HepG2 (cell line): Measurements from ENCODE around the gene WDR82. TPM values are rescaled to one million over a fixed set of nuclear protein-coding genes. Genes with fewer than 3 reads are reported as not detected.

ENCODE experiments used
- ATAC-seq: fragments of 200-7000 bp; cut with Tn5 transposase; 3 replicates; pipeline ENCODE4 v1.9.1; 2020; ENCODE audit warnings: mild to moderate bottlenecking, moderate library complexity
- BruUV-seq: library from RNA; stranded (reverse); fragments of 400-500 nt; replicated peaks from 2 replicates; lab custom pipeline; 2021; lab: Mats Ljungman, UMichigan
- CTCF ChIA-PET: fragments of 300-600 bp; formaldehyde crosslinking; extraction: SDS; loops from one replicate; lab custom pipeline; 2021; ENCODE audit warnings: low total read pairs, inconsistent platforms, low intra/inter-chr PET ratio; lab: Yijun Ruan, JAX
- POLR2A ChIA-PET: fragments of 350-600 bp; sonication (Branson Sonifier 250); formaldehyde crosslinking; loops from one replicate; lab custom pipeline; 2020; ENCODE audit warnings: antibody characterized with exemption, inconsistent platforms; lab: Yijun Ruan, JAX
- DNase-seq: peaks from one replicate; pipeline ENCODE4 v3.0.0-alpha.2; 2015; ENCODE audit warnings: low spot score
- FAIRE-seq: peaks from 3 replicates; lab custom pipeline; 2011; peaks lifted over from hg19 to GRCh38; lab: Jason Lieb, UNC
- H2AFZ ChIP-seq: one replicate; pipeline ENCODE4 v1.6.1; 2011; ENCODE audit warnings: low read length, inconsistent platforms
- H3K27ac ChIP-seq: fragments of 300-600 bp; 3 replicates; pipeline ENCODE4 v1.8.0; 2011; ENCODE audit warnings: mixed run types, mild to moderate bottlenecking, mixed read lengths, low read length, inconsistent platforms; ENCODE audit not compliant: insufficient read depth; ENCODE audit errors: extremely low read length
- H3K27me3 ChIP-seq, 2 experiments: fragments of 200-600 bp in 1 of 2; 2 replicates in 1 of 2; 3 replicates in 1 of 2; pipeline versions ENCODE4 v1.6.0 to v1.8.0; 2011; ENCODE audit warnings: low read length in 2 of 2, mild to moderate bottlenecking in 2 of 2, moderate library complexity in 2 of 2, inconsistent platforms in 1 of 2; ENCODE audit not compliant: insufficient read depth in 2 of 2, control insufficient read depth in 1 of 2
- H3K36me3 ChIP-seq, 2 experiments: fragments of 200-600 bp in 1 of 2; replicated peaks in 1 of 2; 2 replicates in 1 of 2; 3 replicates in 1 of 2; pipeline versions ENCODE4 v1.5.1 to v1.8.0; 2011; ENCODE audit warnings: low read length in 2 of 2, inconsistent platforms in 1 of 2; ENCODE audit not compliant: insufficient read depth in 2 of 2, control insufficient read depth in 1 of 2
- H3K4me1 ChIP-seq: 2 replicates; pipeline ENCODE4 v1.5.1; 2012; ENCODE audit warnings: low read length, inconsistent platforms; ENCODE audit not compliant: insufficient read depth
- H3K4me2 ChIP-seq: 2 replicates; pipeline ENCODE4 v1.6.0; 2011; ENCODE audit warnings: low read depth, low read length, inconsistent platforms
- H3K4me3 ChIP-seq, 3 experiments: fragments of 200-600 bp in 1 of 3; sonication (generic), shearing (Covaris generic) in 1 of 3; replicated peaks in 1 of 3; 2 replicates each; pipeline ENCODE4 v1.5.1; 2011 to 2016; ENCODE audit warnings: low read length in 3 of 3, inconsistent platforms in 2 of 3, low read depth in 2 of 3, mild to moderate bottlenecking in 2 of 3, control low read depth in 1 of 3, mixed read lengths in 1 of 3; ENCODE audit not compliant: insufficient read depth in 1 of 3
- H3K79me2 ChIP-seq: one replicate; pipeline ENCODE4 v1.6.1; 2011; ENCODE audit warnings: low read length, inconsistent platforms; ENCODE audit not compliant: insufficient read depth
- H3K9ac ChIP-seq: 2 replicates; pipeline ENCODE4 v1.6.0; 2011; ENCODE audit warnings: mild to moderate bottlenecking, low read depth, low read length, inconsistent platforms; ENCODE audit not compliant: insufficient read depth
- H3K9me3 ChIP-seq: 2 replicates; pipeline ENCODE4 v1.5.1; 2012; ENCODE audit warnings: mild to moderate bottlenecking, low read length
- H4K20me1 ChIP-seq: 2 replicates; pipeline ENCODE4 v1.6.0; 2011; ENCODE audit warnings: inconsistent platforms, mild to moderate bottlenecking, low read length, moderate library complexity; ENCODE audit not compliant: insufficient read depth
- ATF7-NPFF ChIP-seq: sonication (generic); formaldehyde crosslinking; IDR thresholded peaks from 2 replicates; pipeline ENCODE4 v1.8.1; 2023; ENCODE audit warnings: mild to moderate bottlenecking, low read depth, missing genetic modification reagents, moderate library complexity
- BRCA1 ChIP-seq: sonication (generic); formaldehyde crosslinking; IDR thresholded peaks from 2 replicates; pipeline ENCODE4 v1.4.0; 2020; ENCODE audit warnings: missing genetic modification reagents
- FOXC1 ChIP-seq: sonication (generic); formaldehyde crosslinking; IDR thresholded peaks from 2 replicates; pipeline ENCODE4 v1.8.0; 2022; ENCODE audit warnings: mild to moderate bottlenecking, missing genetic modification reagents, borderline replicate concordance
- GABPA ChIP-seq, 2 experiments: IDR thresholded peaks; 2 replicates each; pipeline ENCODE4 v1.6.1; 2011 to 2016; ENCODE audit warnings: low read depth in 2 of 2, low read length in 1 of 2, missing biosample characterization in 1 of 2, missing genetic modification characterization in 1 of 2
- PHF8 ChIP-seq: sonication (generic); formaldehyde crosslinking; IDR thresholded peaks from 2 replicates; pipeline ENCODE4 v1.5.0; 2020; ENCODE audit warnings: missing genetic modification reagents
- POGZ ChIP-seq: sonication (generic); formaldehyde crosslinking; IDR thresholded peaks from 2 replicates; pipeline ENCODE4 v1.4.0; 2020; ENCODE audit warnings: mild to moderate bottlenecking, missing genetic modification reagents
- RNF2 ChIP-seq: fragments of 450-650 bp; conservative IDR thresholded peaks from 2 replicates; pipeline ENCODE4 v1.6.1; 2016; ENCODE audit warnings: low read depth
- ZFY ChIP-seq: sonication (generic); formaldehyde crosslinking; IDR thresholded peaks from 2 replicates; pipeline ENCODE4 v1.4.0; 2020; ENCODE audit warnings: missing genetic modification reagents
- ZNF598 ChIP-seq: sonication (generic); formaldehyde crosslinking; IDR thresholded peaks from 2 replicates; pipeline ENCODE4 v1.5.1; 2020; ENCODE audit warnings: mild to moderate bottlenecking, missing genetic modification reagents, borderline replicate concordance
- ZNF850 ChIP-seq: sonication (generic); formaldehyde crosslinking; conservative IDR thresholded peaks from 2 replicates; pipeline ENCODE4 v1.9.0; 2021; ENCODE audit warnings: mild to moderate bottlenecking, missing genetic modification reagents
- ZSCAN12 ChIP-seq: sonication (generic); formaldehyde crosslinking; IDR thresholded peaks from 2 replicates; pipeline ENCODE4 v1.9.0; 2021; ENCODE audit warnings: mild to moderate bottlenecking, missing genetic modification reagents
- WGBS: methylation state at CpG from one replicate; pipeline ENCODE4 v1.1.6; 2017; ENCODE audit warnings: low lambda C conversion rate; 5-methylcytosine and 5-hydroxymethylcytosine counted together
- in situ Hi-C: cut with HindIII; loops from 2 replicates; pipeline ENCODE4 v1.10.0; 2017; ENCODE audit warnings: low pct_unique_long_range_greater_than_20kb; ENCODE audit not compliant: extremely low pct_ligation_motif_present
- intact Hi-C: fragments of 100-400 bp; cut with micrococcal nuclease; formaldehyde crosslinking; loops from one replicate; pipeline ENCODE4 v1.10.0; 2022; ENCODE audit not compliant: unreplicated experiment
- polyA plus RNA-seq, 8 experiments: library from polyadenylated mRNA; depleted of rRNA in 3 of 8; stranded (reverse) in 7 of 8; unstranded in 1 of 8; fragments of >200 nt; fragmentation: Illumina TruSeq in 4 of 8; extraction: Trizol in 4 of 8; gene quantifications; 2 replicates each; pipeline versions ENCODE4 v1.2.1 to v1.2.3, GENCODE V29; 2011 to 2016; ENCODE audit warnings: low read depth in 4 of 8, missing spikeins in 1 of 8, mixed read lengths in 1 of 8; ENCODE audit not compliant: insufficient read depth in 1 of 8
- total RNA-seq, 5 experiments: library from RNA; depleted of rRNA; stranded (reverse); fragments of >200 nt; fragmentation: Illumina TruSeq; extraction: Trizol; gene quantifications; 2 replicates each; pipeline ENCODE4 v1.2.3, GENCODE V29; 2016; ENCODE audit warnings: low read depth in 1 of 5
- TF ChIP-seq, protein P1 (sequence below): sonication (generic); formaldehyde crosslinking; IDR thresholded peaks from 2 replicates; pipeline ENCODE4 v1.5.1; 2020; ENCODE audit warnings: mild to moderate bottlenecking, missing genetic modification reagents, borderline replicate concordance
- TF ChIP-seq, protein P2 (sequence below): sonication (generic); formaldehyde crosslinking; IDR thresholded peaks from 2 replicates; pipeline ENCODE4 v1.5.1; 2020; ENCODE audit warnings: missing genetic modification reagents, mild to moderate bottlenecking, borderline replicate concordance
- TF ChIP-seq, protein P3 (sequence below): sonication (generic); formaldehyde crosslinking; IDR thresholded peaks from 2 replicates; pipeline ENCODE4 v1.8.0; 2022; ENCODE audit warnings: mild to moderate bottlenecking, missing genetic modification reagents, moderate library complexity

Gene WDR82
- total and polyA plus RNA-seq, 2 of the 13 experiments (the other 11 are each of a cell fraction or from before 2014, with no cell fraction given): 39.1 to 59.5 TPM

DNA sequence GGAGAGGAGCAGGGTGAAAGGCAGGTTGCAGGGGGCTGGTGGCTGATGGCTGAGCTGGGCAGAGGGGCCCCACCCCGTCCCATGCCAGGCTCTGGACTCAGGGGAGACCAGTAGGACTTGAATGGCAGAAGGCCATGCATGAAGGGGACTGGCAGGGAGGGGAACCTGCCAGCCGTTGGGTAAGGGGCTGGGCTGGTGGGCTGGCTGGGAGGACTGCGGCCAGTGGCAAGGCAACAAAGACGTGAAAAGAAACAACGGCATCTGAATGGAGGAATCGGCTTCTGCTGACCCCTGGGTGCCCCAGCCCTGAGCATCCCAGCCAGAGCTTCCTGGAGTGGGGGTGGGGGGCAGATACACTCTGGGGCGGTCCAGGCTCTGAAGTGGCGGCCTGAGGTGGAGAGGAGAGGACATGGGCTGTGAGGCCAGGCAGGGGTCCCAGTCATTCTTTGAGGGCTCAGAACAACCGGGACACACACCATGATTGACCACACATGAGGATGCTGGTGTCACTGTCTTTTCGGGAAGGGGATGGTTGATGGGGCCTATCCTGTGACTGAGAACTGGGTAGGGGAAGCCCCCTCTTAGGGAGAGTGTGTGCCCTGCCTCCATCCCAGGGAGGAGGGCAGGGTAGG, 20.9 kb upstream of the WDR82 start:
- Histone ChIP-seq H3K4me1 (peaks cover 46% of the 10 kb centered on the region), H3K36me3 (no peaks in the 10 kb centered on the region), H3K4me3 (peak overlapping the region in 1 of 3 experiments; percentile 45; a peak in 1 of 6 replicates), H3K27ac (no peak overlapping the region), H3K9me3 (no peaks in the 10 kb centered on the region), H3K27me3 (no peaks in the 10 kb centered on the region), H3K9ac (no peak overlapping the region), H3K4me2 (peak overlapping the region; percentile 75), H4K20me1 (peaks cover 11% of the 10 kb centered on the region), H2AFZ (no peak overlapping the region), H3K79me2 (no peaks in the 10 kb centered on the region)
- ATAC-seq (peak; percentile 25), FAIRE-seq (no peak), DNase-seq (no peak)
- BruUV-seq: no TSS peak
- CTCF ChIA-PET: interaction anchor here (1.4 kb wide), 1 partner anchor 40 kb away, joined by 4 read pairs; no protein-coding TSS in a partner anchor
- intact Hi-C loops: no loop called here
- 13% methylated on average over 10 of the region's 10 CpGs for WGBS
- POLR2A ChIA-PET: interaction anchor here (1.2 to 5.4 kb wide), 9 partner anchors 8 to 62 kb away, joined by 3 to 113 read pairs (median 7); partner anchors contain the start of genes GLYCTK, TWF2 and WDR82
- in situ Hi-C loops: no loop called here
- TF ChIP-seq RNF2 (no peak), ATF7-NPFF (no peak), ZNF850 (CRISPR knock-in tag) (no peak), ZFY (no peak), FOXC1 (CRISPR knock-in tag) (no peak), POGZ (CRISPR knock-in tag) (no peak), PHF8 (CRISPR knock-in tag) (peak; percentile 29; the same call in 1 of the 2 replicates), BRCA1 (CRISPR knock-in tag) (no peak), ZSCAN12 (CRISPR knock-in tag) (no peak), ZNF598 (no peak), GABPA (IDR thresholded peaks at IDR 0.05; ENCODE audit: low read depth, low read length) (no peak), GABPA (CRISPR knock-in tag; IDR thresholded peaks at IDR 0.05; ENCODE audit: low read depth) (no peak)
- TF ChIP-seq, protein P1, sequence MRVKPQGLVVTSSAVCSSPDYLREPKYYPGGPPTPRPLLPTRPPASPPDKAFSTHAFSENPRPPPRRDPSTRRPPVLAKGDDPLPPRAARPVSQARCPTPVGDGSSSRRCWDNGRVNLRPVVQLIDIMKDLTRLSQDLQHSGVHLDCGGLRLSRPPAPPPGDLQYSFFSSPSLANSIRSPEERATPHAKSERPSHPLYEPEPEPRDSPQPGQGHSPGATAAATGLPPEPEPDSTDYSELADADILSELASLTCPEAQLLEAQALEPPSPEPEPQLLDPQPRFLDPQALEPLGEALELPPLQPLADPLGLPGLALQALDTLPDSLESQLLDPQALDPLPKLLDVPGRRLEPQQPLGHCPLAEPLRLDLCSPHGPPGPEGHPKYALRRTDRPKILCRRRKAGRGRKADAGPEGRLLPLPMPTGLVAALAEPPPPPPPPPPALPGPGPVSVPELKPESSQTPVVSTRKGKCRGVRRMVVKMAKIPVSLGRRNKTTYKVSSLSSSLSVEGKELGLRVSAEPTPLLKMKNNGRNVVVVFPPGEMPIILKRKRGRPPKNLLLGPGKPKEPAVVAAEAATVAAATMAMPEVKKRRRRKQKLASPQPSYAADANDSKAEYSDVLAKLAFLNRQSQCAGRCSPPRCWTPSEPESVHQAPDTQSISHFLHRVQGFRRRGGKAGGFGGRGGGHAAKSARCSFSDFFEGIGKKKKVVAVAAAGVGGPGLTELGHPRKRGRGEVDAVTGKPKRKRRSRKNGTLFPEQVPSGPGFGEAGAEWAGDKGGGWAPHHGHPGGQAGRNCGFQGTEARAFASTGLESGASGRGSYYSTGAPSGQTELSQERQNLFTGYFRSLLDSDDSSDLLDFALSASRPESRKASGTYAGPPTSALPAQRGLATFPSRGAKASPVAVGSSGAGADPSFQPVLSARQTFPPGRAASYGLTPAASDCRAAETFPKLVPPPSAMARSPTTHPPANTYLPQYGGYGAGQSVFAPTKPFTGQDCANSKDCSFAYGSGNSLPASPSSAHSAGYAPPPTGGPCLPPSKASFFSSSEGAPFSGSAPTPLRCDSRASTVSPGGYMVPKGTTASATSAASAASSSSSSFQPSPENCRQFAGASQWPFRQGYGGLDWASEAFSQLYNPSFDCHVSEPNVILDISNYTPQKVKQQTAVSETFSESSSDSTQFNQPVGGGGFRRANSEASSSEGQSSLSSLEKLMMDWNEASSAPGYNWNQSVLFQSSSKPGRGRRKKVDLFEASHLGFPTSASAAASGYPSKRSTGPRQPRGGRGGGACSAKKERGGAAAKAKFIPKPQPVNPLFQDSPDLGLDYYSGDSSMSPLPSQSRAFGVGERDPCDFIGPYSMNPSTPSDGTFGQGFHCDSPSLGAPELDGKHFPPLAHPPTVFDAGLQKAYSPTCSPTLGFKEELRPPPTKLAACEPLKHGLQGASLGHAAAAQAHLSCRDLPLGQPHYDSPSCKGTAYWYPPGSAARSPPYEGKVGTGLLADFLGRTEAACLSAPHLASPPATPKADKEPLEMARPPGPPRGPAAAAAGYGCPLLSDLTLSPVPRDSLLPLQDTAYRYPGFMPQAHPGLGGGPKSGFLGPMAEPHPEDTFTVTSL (CRISPR knock-in tag): no peak
- TF ChIP-seq, protein P2, sequence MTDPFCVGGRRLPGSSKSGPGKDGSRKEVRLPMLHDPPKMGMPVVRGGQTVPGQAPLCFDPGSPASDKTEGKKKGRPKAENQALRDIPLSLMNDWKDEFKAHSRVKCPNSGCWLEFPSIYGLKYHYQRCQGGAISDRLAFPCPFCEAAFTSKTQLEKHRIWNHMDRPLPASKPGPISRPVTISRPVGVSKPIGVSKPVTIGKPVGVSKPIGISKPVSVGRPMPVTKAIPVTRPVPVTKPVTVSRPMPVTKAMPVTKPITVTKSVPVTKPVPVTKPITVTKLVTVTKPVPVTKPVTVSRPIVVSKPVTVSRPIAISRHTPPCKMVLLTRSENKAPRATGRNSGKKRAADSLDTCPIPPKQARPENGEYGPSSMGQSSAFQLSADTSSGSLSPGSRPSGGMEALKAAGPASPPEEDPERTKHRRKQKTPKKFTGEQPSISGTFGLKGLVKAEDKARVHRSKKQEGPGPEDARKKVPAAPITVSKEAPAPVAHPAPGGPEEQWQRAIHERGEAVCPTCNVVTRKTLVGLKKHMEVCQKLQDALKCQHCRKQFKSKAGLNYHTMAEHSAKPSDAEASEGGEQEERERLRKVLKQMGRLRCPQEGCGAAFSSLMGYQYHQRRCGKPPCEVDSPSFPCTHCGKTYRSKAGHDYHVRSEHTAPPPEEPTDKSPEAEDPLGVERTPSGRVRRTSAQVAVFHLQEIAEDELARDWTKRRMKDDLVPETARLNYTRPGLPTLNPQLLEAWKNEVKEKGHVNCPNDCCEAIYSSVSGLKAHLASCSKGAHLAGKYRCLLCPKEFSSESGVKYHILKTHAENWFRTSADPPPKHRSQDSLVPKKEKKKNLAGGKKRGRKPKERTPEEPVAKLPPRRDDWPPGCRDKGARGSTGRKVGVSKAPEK (CRISPR knock-in tag): no peak
- TF ChIP-seq, protein P3, sequence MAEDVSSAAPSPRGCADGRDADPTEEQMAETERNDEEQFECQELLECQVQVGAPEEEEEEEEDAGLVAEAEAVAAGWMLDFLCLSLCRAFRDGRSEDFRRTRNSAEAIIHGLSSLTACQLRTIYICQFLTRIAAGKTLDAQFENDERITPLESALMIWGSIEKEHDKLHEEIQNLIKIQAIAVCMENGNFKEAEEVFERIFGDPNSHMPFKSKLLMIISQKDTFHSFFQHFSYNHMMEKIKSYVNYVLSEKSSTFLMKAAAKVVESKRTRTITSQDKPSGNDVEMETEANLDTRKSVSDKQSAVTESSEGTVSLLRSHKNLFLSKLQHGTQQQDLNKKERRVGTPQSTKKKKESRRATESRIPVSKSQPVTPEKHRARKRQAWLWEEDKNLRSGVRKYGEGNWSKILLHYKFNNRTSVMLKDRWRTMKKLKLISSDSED (CRISPR knock-in tag): no peak
